Femur (tissue), 1 donor: Measurements from ENCODE around the gene PML.
A peak's percentile ranks its signal among the peaks of the same experiment; 100 is the strongest.
"Not testable (repeated sequence)": the region's sequence is repeated elsewhere in the genome, so short reads cannot be mapped to it uniquely, and the experiment has no call there.

Experiments used
- DNase-seq: peaks from one replicate; pipeline ENCODE4 v3.0.0-alpha.2; 2017

PML gene

DNA sequence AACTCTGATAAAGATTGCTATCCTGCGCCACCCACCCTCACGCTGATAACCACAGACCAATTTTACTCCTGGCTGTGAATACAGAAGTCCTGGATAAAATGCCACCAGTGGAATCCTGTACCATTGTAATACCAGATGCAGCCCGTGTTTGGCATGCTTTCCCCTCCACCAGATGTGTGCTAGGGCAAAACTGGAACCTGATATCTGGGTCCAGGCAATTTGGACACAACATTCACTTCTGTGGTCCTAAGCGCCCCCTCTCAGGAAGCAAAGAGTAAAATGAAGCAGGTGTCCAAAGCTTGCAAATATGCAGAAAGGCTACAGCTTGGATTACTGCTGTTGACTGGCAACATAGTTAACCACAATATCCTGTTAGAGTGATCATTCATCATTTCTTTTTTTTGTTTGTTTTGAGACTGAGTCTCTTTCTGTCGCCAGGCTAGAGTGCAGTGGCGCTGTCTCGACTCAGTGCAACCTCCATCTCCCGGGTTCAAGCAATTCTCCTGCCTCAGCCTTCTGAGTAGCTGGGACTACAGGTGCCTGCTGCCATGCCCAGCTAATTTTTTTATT, 35.4 kb upstream of the PML start:
- no peak for DNase-seq

- no peak for DNase-seq
These were observed 34.7 kb upstream of the PML start for GRCh38 chr15:73959801-73960200.

DNA sequence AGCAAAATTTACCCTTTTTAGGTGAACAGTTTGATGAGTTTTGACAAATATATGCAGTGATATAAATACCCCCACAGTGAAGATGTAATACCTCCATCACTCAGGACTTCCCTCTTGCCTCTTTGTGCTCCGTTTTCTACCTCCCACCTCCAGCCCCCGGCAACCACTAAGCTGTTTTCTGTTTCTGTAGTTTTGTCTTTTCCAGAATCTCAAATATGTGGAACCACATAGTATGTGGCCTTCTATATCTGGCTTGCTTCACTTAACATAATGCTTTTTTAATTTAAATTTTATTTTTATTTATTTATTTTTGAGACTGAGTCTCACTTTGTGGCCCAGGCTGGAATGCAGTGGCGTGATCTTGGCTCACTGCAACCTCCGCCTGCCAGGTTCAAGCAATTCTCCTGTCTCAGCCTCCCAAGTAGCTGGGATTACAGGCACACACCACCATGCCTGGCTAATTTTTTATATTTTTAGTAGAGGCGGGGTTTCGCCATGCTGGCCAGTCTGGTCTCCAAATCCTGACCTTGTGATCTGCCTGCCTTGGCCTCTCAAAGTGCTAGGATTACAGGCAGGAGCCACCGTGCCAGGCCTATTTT, 33.9 kb upstream of the PML start:
- DNase-seq, result not testable (repeated sequence)

DNA sequence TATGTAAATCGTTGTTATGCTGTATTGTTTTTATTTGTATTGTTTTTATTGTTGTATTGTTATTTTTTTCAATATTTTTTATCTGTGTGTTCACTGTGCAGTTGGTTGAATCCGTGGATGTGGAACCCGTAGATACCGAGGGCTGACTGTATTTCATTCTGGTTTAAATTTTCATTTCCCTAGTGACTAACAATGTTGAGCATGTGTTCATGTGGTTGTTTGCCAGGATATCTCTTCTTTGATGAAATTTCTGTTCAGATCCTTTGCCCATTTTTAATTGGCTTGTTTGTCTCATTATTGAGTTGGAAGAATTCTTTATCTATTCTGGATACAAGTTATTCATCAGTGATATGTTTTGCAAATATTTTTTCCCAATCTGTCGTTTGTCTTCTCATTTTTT, 32.1 kb upstream of the PML start:
- DNase-seq, result no peak

GRCh38 chr15:73964736-73965093, 29.8 kb upstream of the PML start:
- peak; percentile 84 for DNase-seq

GRCh38 chr15:73965094-73965757, 29.3 kb upstream of the PML start:
- no peak for DNase-seq

DNA sequence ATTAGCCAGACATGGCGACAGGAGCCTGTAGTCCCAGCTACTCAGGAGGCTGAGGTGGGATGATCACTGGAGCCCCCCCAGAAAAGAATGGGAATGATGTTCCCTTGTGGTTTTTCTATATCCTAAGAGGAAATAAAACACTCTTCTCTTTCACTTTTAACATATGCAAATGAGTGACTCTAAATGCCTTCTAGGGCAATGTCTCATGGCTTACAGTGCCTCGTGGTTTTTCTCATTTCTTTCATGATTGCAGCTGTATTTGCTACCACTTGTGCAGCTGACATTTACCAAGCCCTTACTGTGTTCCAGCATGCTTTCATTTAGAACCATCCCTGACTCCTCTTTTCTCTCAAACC, 28.8 kb upstream of the PML start:
- DNase-seq, result no peak

- no peak for DNase-seq
These were observed 26.1 kb upstream of the PML start for GRCh38 chr15:73968461-73968860.

- no peak for DNase-seq
These were observed 25.3 kb upstream of the PML start for GRCh38 chr15:73969151-73969759.

- DNase-seq, result peak; percentile 91
These were observed 21.4 kb upstream of the PML start for GRCh38 chr15:73972984-73973682.

DNA sequence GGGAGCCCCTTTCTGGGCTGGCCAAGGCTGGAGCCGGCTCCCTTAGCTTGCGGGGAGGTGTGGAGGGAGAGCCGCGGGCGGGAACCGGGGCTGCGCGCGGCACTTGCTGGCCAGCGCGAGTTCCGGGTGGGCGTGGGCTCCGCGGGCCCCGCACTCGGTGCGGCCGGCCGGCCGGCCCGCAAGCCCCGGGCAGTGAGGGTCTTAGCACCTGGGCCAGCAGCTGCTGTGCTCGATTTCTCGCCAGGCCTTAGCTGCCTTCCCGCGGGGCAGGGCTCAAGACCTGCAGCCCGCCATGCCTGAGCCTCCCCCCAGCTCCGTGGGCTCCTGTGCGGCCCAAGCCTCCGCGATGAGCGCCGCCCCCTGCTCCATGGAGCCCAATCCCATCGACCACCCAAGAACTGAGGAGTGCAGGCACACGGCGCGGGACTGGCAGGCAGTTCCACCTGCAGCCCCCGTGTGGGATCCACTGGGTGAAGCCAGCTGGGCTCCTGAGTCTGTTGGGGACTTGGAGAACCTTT, 20.8 kb upstream of the PML start:
- not testable (repeated sequence) for DNase-seq

- DNase-seq, result not testable (repeated sequence)
These were observed 18.9 kb upstream of the PML start for GRCh38 chr15:73975440-73976125.

DNA sequence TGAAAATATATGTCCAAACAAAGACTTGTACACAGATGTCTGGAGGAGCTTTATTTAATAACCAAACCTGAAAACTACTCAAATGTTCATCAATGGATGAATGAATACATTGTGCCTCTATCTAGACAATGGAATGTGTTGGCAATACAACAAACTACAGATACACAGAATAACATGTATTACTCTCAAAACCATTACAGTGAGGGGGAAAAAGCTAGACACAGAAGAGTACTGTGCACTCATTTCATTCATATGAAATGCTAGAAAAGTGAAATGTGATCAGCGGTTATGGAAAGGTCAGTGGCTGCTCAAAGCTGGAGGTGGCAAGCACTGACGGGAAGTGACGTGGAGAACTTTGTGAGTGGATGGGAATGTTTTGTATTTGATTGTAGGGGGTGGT, 15.6 kb upstream of the PML start:
- no peak for DNase-seq

DNA sequence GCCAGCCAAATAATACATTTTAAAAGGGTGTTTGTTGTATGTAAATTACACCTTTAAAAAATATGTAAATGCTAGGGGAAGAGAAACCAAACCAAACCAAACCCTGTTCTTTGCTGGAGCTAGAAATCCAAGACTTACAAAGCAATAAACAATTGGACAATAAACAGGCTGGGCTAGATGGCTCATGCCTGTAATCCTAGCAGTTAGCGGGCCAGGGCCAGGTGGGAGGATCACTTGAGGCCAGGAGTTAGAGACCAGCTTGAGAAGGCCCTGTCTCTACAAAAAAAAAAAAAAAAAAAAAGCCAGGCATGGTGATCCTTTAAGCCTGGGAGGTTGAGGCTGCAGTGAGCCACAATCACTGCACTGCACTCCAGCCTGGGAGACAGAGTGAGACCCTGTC, 14.9 kb upstream of the PML start:
- DNase-seq, result no peak

- no peak for DNase-seq
These were observed 12.7 kb upstream of the PML start for GRCh38 chr15:73981761-73982221.

DNA sequence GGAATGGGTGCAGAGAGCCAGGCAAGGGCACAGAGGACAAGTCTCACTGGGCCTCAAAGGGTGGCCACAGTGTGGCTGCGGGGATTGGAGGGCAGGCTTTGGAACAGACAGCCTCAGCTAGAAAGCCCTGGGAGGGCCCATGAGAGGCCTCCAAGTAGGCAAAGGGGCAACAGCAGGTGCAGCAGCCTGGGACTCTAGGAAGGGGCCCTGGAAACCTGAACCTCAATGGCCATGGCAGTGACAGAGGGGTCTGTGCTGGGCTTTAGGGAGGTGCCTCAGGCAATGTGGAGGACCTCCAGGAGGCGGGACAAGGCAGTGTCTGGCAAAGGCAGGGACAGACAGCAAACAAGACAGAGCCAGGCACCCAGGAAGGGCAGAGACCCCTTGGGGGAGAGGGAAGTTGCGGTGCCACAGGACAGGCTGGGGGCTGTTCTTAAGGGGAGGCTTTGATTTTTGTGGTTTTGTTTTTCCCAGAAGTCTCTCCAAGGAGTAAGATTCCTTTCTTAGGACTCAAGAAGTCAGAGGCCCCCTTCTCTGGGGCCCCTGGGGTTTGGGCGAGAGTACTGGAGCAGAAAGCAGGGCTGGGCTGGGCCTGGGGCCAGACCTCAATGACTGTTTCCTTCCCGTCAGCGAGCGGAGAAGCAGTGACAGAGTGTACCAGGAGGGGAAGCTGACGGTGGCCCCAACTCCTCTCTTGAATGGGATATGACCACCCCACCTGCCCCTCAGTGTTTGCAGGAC, 12.1 kb upstream of the PML start:
- peak; percentile 92 for DNase-seq

GRCh38 chr15:73983211-73983727, 11.2 kb upstream of the PML start:
- DNase-seq, result peak; percentile 72

DNA sequence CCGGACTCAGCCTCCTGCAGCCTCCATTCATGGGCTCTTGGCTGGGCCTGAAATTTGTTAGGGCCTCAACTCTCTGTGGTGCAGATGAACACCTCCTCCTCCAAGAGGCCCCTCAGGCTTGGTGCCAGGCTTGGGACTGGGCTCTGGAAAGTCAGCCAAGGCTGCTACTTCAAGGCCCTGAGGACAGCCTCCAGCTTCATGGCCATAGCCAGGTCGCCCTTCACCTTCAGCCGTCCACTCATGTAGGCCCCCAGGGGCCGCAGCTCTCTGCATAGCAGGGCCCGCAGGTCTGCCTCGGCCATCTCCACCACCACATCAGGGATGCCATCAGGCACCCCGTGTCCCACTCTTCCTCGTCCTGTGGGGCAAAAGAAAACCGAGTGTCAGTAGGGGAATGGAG, 10.7 kb upstream of the PML start:
- DNase-seq, result no peak

- no peak for DNase-seq
These were observed 10.1 kb upstream of the PML start for GRCh38 chr15:73984208-73984979.

DNA sequence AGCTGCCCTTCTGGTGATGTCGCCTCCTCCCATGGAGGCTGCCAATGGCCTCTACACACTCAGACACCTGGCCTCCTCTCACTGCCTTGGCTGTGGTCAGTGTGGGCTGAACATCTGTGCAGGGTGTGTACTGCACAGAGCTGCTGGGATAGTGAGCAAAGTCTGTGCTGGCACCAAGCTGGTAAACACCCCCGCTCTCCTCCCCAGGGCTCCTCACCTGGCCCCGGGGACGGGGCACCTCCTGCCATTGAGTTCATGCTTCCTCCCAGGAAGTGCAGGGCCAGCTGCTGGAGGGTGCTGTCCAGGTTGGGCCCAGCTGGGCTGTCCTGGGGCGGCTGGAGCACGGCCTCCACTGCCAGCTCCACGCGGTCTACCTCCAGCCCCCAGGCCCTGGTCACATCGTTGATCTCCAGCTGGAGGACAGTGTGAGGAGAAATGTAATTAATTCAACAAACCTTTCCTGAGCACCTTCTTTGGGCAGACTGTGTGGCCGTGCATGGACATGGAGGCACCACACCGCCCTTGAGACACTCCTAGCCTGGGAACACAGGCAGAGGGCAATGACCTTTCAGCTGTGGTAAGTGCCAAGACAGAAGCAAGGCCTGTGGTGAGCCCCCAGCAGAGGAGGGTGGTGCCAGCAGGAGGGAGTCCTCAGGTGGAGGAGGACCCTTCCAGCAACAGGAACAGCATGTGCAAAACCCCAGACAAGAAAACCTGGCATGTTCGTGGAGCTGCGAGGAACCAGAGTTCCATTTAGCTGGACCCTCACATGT, 9.2 kb upstream of the PML start:
- DNase-seq, result no peak
